HG02571 (cell line): ENCODE data around the gene CLMP.
"Not testable (repeated sequence)": the region's sequence is repeated elsewhere in the genome, so short reads cannot be mapped to it uniquely, and the experiment has no call there.

Experiments used
- ATAC-seq: cut with Tn5 transposase; IDR thresholded peaks from one replicate; pipeline ENCODE4 v1.9.1; 2021; ENCODE audit warnings: mild to moderate bottlenecking, moderate library complexity; ENCODE audit not compliant: unreplicated experiment

CLMP gene

DNA sequence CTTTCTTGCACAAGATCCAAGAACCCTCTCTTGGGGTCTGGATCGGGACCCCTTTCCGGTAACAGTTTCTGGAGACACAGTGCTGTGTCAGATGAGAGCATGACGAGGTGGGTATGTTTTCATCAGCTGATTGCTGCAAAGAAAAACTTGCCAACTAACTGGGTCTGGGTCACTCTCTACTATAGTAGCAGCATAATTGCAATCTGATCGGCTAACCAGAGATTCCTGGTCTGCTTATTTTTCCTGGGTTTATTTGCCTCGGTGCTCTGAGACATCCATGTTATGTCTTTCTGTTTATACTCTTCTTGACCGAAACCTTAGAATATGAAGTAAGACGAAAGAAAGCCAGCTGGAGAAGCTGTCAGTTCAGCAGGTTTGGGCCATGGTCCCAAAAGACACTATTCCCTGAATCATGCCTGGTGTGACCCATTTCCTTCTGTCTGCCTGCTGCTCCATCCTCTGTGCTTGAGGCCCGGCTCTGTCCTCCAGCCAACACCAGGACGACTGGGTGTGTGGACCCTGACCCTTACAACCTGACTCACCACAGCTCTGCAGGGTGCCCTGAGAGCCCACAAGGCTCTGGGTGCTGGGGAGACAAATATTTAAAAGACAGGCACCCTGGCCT, 24.1 kb upstream of the CLMP start:
- ATAC-seq: no peak

DNA sequence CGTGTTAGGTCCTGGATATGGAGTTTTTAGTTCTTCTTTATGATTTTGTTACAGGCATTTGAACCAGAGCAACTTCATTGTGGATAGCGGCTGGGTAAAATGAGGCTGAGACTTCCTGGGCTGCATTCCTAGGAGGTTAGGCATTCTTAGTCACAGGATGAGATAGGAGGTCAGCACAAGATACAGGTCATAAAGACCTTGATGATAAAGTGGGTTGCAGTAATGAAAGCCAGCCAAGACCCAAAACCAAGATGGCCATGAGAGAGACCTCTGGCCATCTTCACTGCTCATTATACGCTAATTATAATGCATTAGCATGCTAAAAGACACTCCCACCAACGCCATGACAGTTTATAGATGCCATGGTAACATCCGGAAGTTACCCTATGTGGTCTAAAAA, 23.4 kb upstream of the CLMP start:
- ATAC-seq: no peak

DNA sequence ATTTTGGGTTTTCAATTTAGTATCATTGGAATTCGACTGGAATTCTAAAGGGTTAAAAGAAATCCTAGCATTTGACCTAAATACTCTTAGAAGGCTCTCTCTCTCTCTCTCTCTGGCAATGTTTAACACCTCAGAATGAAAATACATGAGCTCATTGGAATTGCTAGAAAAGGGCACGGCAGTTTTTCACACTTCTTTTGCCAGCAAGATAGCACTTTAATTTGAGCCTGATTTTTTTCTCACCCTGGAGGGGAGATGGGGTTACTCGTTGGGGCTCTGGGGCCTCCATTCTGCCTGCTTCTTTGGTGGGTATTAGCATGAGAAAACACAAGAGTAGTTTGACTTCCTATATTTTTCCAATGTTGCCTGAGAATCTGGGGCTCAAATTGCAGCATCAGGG, 22.8 kb upstream of the CLMP start:
- ATAC-seq: no peak

DNA sequence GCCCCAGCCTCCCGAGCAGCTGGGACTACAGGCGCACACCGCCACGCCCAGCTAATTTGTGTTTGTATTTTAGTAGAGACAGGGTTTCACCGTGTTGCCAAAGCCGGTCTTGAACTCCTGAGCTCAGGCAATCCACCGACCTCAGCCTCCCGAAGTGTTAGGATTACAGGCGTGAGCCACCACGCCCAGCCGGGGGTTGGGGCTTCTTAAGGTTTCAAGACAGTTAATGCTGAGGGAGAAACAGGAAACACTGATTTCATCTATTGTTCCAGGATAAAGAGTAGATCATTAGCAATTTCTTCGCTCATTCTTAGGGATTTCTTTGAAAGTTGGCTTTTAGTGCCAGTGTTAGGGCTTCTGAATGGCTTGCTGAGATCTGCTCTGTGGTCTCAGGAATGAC, 21.2 kb upstream of the CLMP start:
- ATAC-seq: no peak

DNA sequence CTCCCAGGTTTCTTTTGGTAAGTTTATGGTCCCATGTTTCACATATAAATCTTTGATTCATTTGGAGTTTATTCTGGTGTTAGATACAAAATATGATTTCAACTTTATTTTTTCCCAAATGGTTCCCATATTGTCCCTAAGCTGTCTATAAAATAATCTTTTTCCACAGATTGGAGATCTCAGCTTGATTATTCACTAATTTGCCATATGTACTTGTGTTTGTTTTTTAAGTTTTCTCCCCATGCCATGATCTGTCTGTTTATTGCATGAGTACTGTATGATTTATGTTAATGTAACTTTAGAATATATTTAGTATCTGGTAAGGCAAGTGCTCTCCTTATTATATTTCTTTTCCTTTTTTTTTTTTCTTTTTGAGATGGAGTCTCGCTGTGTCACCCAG, 19.9 kb upstream of the CLMP start:
- no peak for ATAC-seq

DNA sequence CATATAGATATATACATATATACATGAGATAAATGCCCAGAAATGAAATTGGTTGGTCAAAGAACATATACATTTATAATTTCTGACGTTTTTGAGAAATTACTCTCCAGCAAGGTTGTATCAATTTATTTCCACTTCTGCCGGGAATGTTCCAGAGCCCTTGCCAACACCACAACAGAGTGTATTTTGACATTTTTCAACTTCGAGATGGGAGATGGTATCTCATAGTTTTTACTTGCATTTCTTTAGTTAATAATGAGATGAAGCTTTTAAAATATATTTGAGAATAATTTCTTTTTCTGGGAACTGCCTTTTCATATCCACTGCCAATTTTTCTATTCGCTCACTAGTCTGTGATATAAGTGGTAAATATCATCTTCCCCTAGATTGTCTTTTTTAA, 19.3 kb upstream of the CLMP start:
- ATAC-seq: no peak

DNA sequence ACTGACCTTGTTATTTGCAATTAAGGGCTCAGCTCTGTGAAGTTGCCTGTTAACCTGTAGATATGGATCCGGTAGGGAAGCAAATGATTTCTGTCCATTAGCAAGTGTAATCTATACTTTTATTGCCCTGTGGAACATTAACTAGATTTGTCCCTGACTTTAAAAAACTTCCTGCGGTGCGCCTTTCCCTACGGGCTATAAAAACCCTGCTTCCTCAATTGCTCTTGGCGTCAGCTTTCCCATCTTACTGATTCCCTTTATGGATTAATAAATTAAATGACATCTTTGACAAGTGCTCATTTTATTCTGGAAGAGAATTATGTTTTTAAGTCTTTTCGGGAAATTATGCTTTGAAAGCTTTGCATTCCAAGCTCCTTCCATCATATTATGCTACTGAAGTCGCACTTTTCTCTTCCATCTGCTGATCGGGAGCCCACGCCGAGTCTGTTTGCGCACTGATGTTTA, 18.3 kb upstream of the CLMP start:
- no peak for ATAC-seq

DNA sequence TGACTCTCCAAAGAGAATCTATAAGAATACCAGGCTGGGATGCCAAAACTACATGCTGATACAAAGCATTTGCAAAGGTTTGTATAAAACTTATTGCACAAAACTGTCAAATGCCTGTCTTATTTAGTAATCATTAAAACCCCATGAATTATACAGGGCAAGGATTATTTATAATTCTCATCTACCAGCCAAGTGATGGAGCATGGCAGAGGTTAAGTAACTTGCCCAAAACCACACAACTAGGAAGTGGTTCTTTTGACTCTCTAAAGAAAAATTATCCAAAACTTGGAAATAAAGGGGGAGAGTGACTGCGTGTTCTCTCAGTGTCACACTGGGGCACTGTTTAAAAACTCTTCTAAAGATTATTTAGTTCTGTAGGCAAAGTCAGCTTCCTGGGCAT, 17.4 kb upstream of the CLMP start:
- ATAC-seq: no peak

DNA sequence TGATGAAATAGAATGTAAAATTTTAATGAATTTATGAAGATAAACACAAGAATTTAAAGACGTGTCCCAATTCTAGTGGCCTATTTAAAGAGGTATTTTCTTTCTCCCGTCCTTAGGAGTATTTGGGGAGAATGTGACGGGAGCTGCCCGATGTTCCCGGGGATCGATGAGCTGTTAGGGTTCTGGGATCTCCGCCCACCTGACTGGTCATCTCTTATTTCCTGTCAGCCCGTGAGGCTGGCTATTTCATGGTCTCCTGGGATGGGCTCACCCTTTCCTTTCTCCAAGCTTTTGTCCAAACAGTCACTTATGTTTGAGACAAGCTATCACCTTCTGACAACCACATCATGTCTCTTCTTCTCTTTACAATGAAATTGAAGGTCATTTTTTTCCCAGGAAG, 16.9 kb upstream of the CLMP start:
- no peak for ATAC-seq

DNA sequence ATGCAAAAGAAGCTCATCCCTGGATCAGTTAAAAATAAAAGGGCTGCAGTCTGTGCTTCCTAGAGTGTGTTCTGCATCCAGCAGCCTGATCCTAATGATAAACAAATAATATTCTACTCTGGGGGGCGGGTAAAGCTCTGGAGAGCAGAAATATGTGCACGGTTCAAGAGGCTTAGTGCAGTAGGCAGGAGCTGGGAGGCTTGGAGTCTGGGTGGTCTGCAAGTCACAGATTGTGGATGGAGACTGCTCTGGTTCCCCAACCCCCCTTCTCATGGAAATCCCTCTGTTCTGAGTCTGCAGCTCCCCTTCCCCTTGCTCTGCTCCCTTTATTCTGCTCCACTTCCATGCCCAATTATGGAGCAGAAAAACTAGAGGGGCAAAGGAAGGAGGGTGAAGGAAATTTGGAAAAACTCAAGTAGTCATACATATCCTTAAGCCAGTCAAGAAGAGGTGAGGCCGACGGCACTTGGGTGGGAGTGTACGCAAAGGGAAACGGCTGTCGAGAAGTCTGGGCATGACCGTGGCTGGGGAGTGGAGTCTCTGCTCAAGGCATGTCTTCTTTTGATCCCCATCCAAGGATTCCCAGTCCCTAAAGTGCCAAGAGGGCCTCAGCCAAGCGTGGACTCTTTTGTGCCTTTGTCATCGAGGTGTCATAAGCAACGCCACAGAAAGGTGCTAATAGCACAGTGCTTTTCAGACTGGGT, 16.3 kb upstream of the CLMP start:
- ATAC-seq: no peak

DNA sequence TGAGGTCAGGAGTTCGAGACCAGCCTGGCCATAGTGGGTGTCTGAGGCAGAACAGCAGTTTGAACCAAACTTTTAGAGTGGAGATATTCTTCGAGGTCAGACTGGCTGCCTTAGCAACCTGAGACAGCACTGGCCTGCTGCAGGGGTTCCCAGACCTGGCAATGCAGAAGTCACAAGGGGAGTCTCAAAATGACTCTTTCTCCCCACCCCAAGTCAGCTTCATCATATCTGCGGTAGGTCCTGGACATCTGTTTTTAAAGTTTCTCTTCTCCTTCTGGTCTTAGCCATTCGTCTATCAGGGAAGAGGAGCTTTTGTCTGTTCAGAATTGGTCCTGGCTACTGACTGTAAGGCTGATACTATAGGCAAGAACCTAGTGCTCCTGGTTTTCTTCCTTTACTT, 14.5 kb upstream of the CLMP start:
- no peak for ATAC-seq

DNA sequence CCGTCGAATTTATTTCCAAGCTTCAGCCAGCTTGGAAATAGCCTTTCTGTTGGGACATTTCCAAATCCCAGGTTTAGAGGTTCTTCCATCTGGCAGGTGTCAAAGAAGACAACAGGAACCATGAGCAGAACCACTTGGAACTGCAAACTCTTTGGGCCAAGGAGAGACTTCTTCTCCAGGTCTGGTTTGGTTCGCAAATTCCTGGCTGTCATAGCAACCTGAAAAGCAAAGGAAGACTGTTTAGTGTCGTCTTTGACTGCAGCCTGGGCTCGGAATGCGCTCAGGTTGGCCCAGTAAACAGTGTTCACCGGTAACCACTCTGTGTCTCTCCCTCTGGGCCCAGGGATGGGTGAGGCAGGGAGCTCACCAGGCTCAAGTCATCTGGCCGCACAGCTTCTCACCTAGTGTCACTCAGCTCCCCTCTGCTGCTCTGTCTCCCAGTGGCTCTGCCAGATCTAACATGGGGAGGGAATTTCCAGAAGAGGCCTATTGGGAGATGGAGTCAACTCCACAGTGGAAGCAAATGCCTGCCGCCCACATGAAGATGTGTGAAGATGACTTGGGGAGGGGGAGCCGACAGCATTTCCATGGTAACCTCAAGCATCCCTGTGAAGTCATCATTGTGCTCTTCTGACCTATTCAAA, 11.9 kb upstream of the CLMP start:
- no peak for ATAC-seq

DNA sequence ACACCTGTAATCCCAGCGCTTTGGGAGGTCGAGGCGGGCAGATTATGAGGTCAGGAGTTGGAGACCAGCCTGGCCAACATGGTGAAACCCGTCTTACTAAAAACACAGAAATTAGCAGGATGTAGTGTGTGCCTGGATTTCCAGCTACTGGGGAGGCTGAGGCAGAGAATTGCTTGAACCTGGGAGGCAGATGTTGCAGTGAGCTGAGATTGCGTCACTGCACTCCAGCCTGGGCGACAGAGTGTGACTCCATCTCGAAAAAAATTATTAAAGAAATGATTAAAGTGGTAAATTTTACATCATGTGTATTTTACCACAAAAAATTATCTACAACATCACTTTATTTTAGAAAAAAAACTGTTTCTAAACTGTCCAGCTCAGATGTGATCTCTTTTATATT, 11.0 kb upstream of the CLMP start:
- not testable (repeated sequence) for ATAC-seq

DNA sequence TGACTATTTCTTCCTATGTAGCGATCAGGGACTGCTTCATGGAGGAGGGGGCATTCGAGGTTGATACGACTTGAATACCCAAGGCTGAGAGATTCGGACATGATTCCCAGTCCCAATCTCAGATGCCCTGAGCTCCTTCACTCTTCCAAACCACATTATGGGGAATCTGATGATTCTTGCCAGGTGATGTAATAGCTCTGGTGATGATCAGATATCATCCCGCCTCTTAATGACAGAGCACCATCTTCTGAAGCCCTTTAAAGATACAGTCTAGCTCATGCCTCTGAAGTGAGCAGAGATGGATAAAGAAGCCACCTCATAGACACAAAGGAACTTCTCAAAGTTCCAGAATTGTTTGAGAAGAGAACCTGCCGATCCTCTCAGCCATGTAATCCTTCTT, 8.9 kb upstream of the CLMP start:
- ATAC-seq: no peak

DNA sequence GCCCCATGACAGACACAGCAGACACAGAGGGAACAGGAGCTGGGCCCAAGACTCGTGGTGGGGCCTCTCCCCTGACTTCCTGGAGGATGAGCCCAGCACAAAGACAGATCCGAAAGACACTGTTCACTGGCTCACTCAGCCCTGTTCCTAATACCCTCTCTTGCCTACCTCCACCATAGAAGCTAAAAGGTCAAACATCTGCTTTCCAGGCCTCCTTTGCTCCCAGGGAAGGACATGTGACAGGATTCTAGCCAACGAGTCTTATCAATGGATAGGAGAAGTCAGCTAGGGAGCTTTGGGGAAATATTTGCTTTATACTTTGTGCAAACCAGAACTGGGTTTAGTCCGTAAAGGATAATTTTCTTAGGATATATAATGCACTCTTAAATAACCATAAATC, 8.4 kb upstream of the CLMP start:
- ATAC-seq: no peak

DNA sequence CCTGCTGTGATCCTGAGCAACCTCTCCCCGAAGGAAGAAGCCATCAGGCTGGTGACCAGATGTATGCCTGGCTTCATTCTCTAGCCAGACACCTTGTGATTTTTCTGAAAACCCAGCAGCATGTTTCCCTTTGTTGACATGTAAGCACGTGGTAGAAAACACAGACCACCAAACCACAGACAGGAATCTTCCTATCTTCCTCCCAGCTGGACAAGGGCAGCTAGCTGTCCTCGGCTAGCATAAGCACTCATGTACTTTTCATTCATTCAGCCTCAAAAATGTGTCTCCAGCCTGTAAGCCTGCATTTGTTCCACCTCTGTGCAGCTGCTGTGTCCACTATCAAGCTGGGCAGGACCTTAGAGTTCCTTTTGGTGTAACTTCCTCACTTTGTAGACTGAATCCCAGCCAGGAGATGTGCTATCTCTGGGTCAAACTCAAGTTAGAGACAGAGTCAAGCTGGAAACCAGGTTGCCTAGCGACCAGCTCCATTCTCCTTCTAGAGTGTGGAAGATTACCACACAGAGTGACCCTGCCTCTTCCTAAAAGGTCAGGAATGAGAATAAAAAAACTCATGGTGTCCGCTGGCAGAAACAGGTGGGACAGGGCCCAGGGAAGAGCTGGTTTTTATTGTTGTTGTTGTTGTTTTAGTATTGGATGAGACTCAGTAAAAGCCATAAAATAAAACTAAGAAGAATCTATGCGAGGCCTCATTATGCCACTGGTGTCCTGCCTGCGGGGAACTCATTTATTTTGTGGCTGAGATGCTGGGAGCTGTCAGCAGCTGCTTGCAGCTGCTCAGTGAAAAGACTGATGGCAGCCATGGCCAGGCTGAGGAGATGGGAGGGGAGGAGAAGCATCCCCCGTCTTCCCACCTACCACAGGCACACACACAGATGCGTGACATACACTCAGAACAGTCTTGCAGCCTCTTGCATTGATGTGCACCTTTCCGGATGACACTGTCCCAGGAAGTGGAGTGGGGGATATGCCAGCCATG, 7.4 kb upstream of the CLMP start:
- no peak for ATAC-seq

DNA sequence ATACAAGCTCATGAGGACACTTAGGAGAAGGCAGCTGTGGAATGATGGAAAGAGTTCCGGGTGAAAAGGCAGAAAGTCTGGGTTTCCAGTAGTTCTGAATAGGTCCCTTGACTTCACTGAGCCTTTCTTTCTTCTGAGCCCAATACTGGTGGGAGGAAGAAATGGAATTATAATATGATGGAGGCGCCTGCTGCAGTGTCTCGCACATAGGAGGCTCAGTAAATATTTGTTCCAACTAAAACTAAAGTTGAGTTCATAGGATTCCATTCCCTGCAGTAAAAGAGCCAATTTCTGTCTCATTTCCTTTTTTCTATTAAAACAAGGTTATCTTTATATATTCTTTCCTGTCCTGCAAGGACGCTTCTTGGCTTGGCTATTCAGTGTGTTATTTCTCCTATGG, 5.2 kb upstream of the CLMP start:
- ATAC-seq: no peak

DNA sequence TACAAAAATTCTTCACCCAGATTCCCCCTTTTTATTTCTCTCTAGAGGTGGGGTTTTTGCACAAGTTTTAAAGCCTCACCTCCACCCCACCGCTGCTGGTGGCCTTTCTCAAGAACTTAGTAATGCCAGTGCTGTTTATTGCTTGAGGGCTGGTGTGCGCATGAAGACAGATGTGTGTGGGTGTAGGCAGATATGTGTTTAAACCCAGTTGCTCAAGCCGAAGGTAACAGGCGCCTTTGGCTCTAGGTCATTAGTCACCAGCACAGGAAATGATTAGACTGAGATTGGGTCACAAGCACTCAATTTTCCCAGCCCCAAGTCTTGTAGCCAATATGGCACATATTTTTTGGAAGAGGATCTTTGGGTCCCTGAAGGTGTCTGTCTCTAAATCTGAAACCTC, 2.7 kb upstream of the CLMP start:
- no peak for ATAC-seq

DNA sequence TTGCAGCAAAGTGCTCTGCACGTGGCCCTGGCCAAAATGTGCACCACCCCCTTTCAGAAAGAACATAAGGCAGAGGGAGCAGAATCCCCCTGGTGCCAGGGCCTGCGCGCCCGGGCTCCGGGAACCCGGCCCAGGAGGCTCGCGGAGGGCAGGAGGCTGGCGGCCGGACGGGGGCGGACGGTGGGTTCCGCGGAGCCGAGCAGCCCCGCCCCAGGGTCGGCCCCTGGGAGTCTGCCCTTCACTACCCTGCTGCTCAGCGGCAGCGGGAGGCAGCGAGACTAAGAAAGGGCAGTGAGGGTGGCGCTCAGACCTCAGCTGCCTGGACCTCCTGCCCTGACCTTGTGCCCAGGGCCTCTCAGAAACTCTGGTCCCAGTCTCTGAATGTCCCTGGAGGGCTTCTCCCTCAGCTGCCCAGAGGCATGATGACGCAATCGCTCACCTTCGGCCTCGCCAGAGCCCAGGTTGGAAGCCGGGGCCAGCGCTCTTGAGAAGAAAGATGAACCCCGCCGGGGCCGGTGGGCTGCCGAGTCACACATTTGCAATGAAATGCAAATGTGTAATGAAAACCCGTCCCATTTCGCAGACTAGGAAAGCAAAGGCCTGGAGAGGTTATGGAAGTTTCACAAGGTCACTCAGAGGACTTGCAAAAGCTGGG, 1.1 kb upstream of the CLMP start:
- ATAC-seq: no peak

DNA sequence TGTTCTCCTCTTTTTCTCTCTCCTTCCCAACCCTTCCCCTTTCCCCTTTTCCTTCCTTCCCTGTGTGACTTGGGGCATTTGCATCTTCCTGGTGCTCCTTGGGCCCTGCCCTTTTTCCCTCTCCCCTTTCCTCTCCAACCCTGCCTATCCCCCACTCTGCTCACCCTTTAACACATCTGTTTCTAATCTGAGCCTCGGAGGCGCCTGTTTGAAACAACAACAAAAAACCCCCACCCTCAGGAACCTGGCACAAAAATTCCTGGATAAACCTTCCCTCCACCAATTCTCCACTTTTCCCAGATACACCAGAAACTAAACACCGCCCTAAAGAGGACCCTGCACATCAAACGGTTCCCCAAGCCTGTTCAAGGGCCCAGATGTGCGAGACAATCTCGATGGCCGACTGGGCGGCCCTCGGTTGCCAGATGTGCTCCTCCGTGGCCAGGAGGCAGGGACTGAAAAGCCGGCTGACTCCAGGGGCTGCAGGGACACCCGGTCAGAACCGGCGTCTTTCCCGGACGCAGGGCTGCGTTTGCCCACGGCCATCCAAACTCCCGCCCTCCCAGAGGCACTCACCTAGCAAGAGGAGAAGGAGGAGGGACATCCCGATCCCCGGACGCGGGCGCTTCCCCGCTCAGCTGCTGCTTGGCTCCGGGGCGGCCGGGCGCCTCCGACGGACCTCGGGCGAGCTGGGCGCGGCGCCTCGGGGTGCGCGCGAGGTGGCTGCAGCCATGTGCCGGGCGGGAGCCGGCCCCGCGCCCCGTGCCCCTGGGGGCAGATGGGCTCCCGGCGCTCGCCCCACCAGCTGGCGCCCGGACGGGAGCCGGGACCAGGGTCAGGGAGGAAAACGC, 486 bp downstream of the CLMP start:
- no peak for ATAC-seq
